Kidney (tissue), 14 donors: ENCODE measurements around the gene MARCO. TPM values are rescaled to one million over a fixed set of nuclear protein-coding genes. Genes with fewer than 3 reads are reported as not detected.

Experiments
- DNase-seq, 5 donors: peaks; one replicate each; pipeline ENCODE4 v3.0.0-alpha.2; 2013 to 2020
- FAIRE-seq: peaks from 2 replicates; lab custom pipeline; 2012; peaks lifted over from hg19 to GRCh38; lab: Jason Lieb, UNC
- H3K27ac ChIP-seq, 2 donors: one replicate each; pipeline ENCODE4 v1.7.0; 2013; ENCODE audit warnings: low read depth in 2 of 2, low read length in 2 of 2, inconsistent platforms in 1 of 2
- H3K27me3 ChIP-seq: one replicate; pipeline ENCODE4 v1.7.1; 2013; ENCODE audit warnings: low read length, inconsistent platforms; ENCODE audit not compliant: control insufficient read depth, insufficient read depth
- H3K36me3 ChIP-seq, 3 donors: one replicate each; pipeline versions ENCODE4 v1.7.0 to v1.7.1; 2013; ENCODE audit warnings: low read length in 3 of 3, control low read depth in 1 of 3, inconsistent platforms in 1 of 3; ENCODE audit not compliant: insufficient read depth in 3 of 3, control insufficient read depth in 2 of 3
- H3K4me1 ChIP-seq, 3 donors: one replicate each; pipeline versions ENCODE4 v1.7.0 to v1.7.1; 2013; ENCODE audit warnings: low read length in 3 of 3, inconsistent platforms in 1 of 3, low read depth in 1 of 3; ENCODE audit not compliant: control insufficient read depth in 2 of 3, insufficient read depth in 2 of 3
- H3K4me3 ChIP-seq, 3 donors: one replicate each; pipeline versions ENCODE4 v1.7.0 to v1.8.1; 2013; ENCODE audit warnings: low read length in 3 of 3, control low read depth in 1 of 3, inconsistent platforms in 1 of 3
- H3K9ac ChIP-seq, 3 donors: one replicate each; pipeline versions ENCODE4 v1.7.0 to v1.7.1; 2013; ENCODE audit warnings: low read length in 3 of 3, control low read depth in 1 of 3, inconsistent platforms in 1 of 3
- H3K9me3 ChIP-seq, 3 donors: one replicate each; pipeline versions ENCODE4 v1.7.0 to v1.7.1; 2013; ENCODE audit warnings: low read length in 3 of 3, control low read depth in 1 of 3, inconsistent platforms in 1 of 3; ENCODE audit not compliant: control insufficient read depth in 2 of 3, insufficient read depth in 1 of 3
- CTCF ChIP-seq: IDR thresholded peaks from 3 replicates; pipeline ENCODE4 v1.5.1; 2012; ENCODE audit warnings: mild to moderate bottlenecking, moderate library complexity, borderline replicate concordance; ENCODE audit not compliant: insufficient read depth; ENCODE audit errors: extremely low read depth
- intact Hi-C: fragments of 100-400 bp; cut with DNase I; formaldehyde crosslinking; loops from one replicate; pipeline ENCODE4 v1.11.1; 2022
- polyA plus RNA-seq: library from polyadenylated mRNA; stranded (reverse); fragments of 350-450 nt; fragmentation: Illumina TruSeq; extraction: RNeasy Lipid Tissue Mini Kit (QIAGEN cat#74804); gene quantifications from one replicate; pipeline ENCODE4 v1.2.3, GENCODE V29; 2014; ENCODE audit warnings: low read depth, low replicate concordance; ENCODE audit not compliant: insufficient read depth
- total RNA-seq: library from RNA; stranded (reverse); fragmentation: NEBNext Ultra II Directional; extraction: Animal tissue kit (Norgen Biotek cat#: 25700); gene quantifications from one replicate; pipeline ENCODE4 v1.2.1, GENCODE V29; 2021
- donor health status: control.
- donor health status: control.
- donor health status: control.
- donor health status: control.
- donor health status: control.
- donor health status: DM: yes; HTN: yes; CAD: no.
- donor health status: Normal renal cell carcinoma (clear cell type).

The MARCO gene
- total and polyA plus RNA-seq, 2 donors from 2014 or later = 0.65 to 4.6 TPM

GRCh38 chr2:118914721-118915453, 27.1 kb upstream of the MARCO start:
- TF ChIP-seq CTCF = no peak
- FAIRE-seq (no peak), DNase-seq (no peak)
- intact Hi-C loops = no loop called here
- Histone ChIP-seq H3K4me3 (no peak overlapping the region), H3K36me3 (no peaks in the 10 kb centered on the region), H3K9me3 (no peaks in the 10 kb centered on the region), H3K27me3 (no peaks in the 10 kb centered on the region), H3K4me1 (no peaks in the 10 kb centered on the region), H3K27ac (no peak overlapping the region), H3K9ac (no peak overlapping the region)

- FAIRE-seq (no peak), DNase-seq (no peak)
- intact Hi-C loops = no loop called here
- H3K4me1 ChIP-seq = no peaks in the 10 kb centered on the region
- H3K4me3 ChIP-seq = no peak overlapping the region
- H3K9me3 ChIP-seq = no peaks in the 10 kb centered on the region
- H3K27ac ChIP-seq = no peak overlapping the region
- TF ChIP-seq CTCF = no peak
- H3K27me3 ChIP-seq = no peaks in the 10 kb centered on the region
- no peak overlapping the region for H3K9ac ChIP-seq
- H3K36me3 ChIP-seq = no peaks in the 10 kb centered on the region
These were observed 24.0 kb upstream of the MARCO start for GRCh38 chr2:118918017-118918416.

- H3K4me3 ChIP-seq = no peak overlapping the region
- H3K4me1 ChIP-seq = no peaks in the 10 kb centered on the region
- no peak overlapping the region for H3K9ac ChIP-seq
- no peak overlapping the region for H3K27ac ChIP-seq
- DNase-seq (no peak), FAIRE-seq (no peak)
- intact Hi-C loops = no loop called here
- H3K9me3 ChIP-seq = no peaks in the 10 kb centered on the region
- no peaks in the 10 kb centered on the region for H3K27me3 ChIP-seq
- H3K36me3 ChIP-seq = no peaks in the 10 kb centered on the region
- no peak for TF ChIP-seq CTCF
These were observed 20.3 kb upstream of the MARCO start for GRCh38 chr2:118921646-118922045.
